PC-9 (cell line): ENCODE measurements around the gene PUS7. TPM values are rescaled to one million over a fixed set of nuclear protein-coding genes. Genes with fewer than 3 reads are reported as not detected.

ENCODE experiments used
- BruUV-seq: library from RNA; stranded (reverse); fragments of 400-500 nt; replicated peaks from 2 replicates; lab custom pipeline; 2021; lab: Mats Ljungman, UMichigan
- CTCF ChIA-PET: fragments of 300-600 bp; sonication (Branson Sonifier 250); formaldehyde crosslinking; loops from one replicate; lab custom pipeline; 2022; ENCODE audit warnings: antibody characterized with exemption; lab: Charles Lee
- POLR2A ChIA-PET: fragments of 300-600 bp; sonication (Branson Sonifier 250); formaldehyde crosslinking; loops from one replicate; lab custom pipeline; 2022; ENCODE audit warnings: antibody characterized with exemption; ENCODE audit not compliant: unreplicated experiment; lab: Charles Lee
- DNase-seq, 2 experiments: peaks; one replicate each; pipeline versions ENCODE4 v3.0.0 to v3.0.0-alpha.2; 2015 to 2022; ENCODE audit warnings: mixed read lengths in 1 of 2
- H2AFZ ChIP-seq: fragments of 200-600 bp; sonication (generic); 2 replicates; pipeline ENCODE4 v1.8.1; 2017; ENCODE audit warnings: antibody characterized with exemption
- H3F3A ChIP-seq: fragments of 200-600 bp; sonication (generic); 2 replicates; pipeline ENCODE4 v1.8.1; 2017; ENCODE audit warnings: antibody characterized with exemption, mild to moderate bottlenecking, low read depth; ENCODE audit not compliant: insufficient read depth
- H3K27ac ChIP-seq: fragments of 200-600 bp; sonication (generic); 2 replicates; pipeline ENCODE4 v1.6.1; 2016; ENCODE audit warnings: mixed run types
- H3K27me3 ChIP-seq: fragments of 200-600 bp; sonication (generic); 2 replicates; pipeline ENCODE4 v1.6.1; 2016; ENCODE audit warnings: low read depth, mixed run types; ENCODE audit not compliant: insufficient read depth
- H3K36me3 ChIP-seq: fragments of 200-600 bp; sonication (generic); 2 replicates; pipeline ENCODE4 v1.6.1; 2016; ENCODE audit warnings: low read depth, mixed run types
- H3K4me1 ChIP-seq: fragments of 200-600 bp; sonication (generic); replicated peaks from 2 replicates; pipeline ENCODE4 v1.6.1; 2016; ENCODE audit warnings: mixed run types; ENCODE audit not compliant: insufficient read depth
- H3K4me2 ChIP-seq: fragments of 200-600 bp; sonication (generic); 2 replicates; pipeline ENCODE4 v1.6.1; 2017; ENCODE audit warnings: mixed run types
- H3K4me3 ChIP-seq: fragments of 200-600 bp; sonication (generic); 2 replicates; pipeline ENCODE4 v1.6.1; 2016; ENCODE audit warnings: mixed run types
- H3K79me2 ChIP-seq: fragments of 200-600 bp; sonication (generic); 2 replicates; pipeline ENCODE4 v1.6.1; 2017; ENCODE audit warnings: low read depth, mixed run types
- H3K9me2 ChIP-seq: fragments of 200-600 bp; sonication (generic); 2 replicates; pipeline ENCODE4 v1.8.1; 2017; ENCODE audit warnings: mild to moderate bottlenecking; ENCODE audit not compliant: insufficient read depth
- H3K9me3 ChIP-seq: fragments of 200-600 bp; sonication (generic); 2 replicates; pipeline ENCODE4 v1.8.1; 2016; ENCODE audit warnings: low read depth; ENCODE audit not compliant: insufficient read depth
- H4K20me1 ChIP-seq: fragments of 200-600 bp; sonication (generic); 2 replicates; pipeline ENCODE4 v1.8.1; 2017; ENCODE audit not compliant: insufficient read depth
- EZH2 ChIP-seq: fragments of 200-600 bp; sonication (generic); IDR thresholded peaks from 2 replicates; pipeline ENCODE4 v1.8.0; 2017; ENCODE audit warnings: antibody characterized with exemption, low read depth
- intact Hi-C: fragments of 100-400 bp; cut with micrococcal nuclease; formaldehyde crosslinking; loops from one replicate; pipeline ENCODE4 v1.10.0; 2022; ENCODE audit not compliant: unreplicated experiment
- total RNA-seq: library from RNA; stranded (reverse); gene quantifications from 2 replicates; pipeline ENCODE4 v1.2.3, GENCODE V29; 2021
- TF ChIP-seq, protein P1 (sequence below): fragments of 200-600 bp; sonication (generic); conservative IDR thresholded peaks from 2 replicates; pipeline ENCODE4 v1.6.1; 2017; ENCODE audit warnings: mixed run types, antibody characterized with exemption, mild to moderate bottlenecking, moderate library complexity

Gene PUS7
- total RNA-seq, 1 experiment from 2014 or later = 25.0 TPM

GRCh38 chr7:105512926-105513526 lies 9.0 kb downstream of the PUS7 start:
- H3K27me3 ChIP-seq = no peaks in the 10 kb centered on the region
- H3K27ac ChIP-seq = no peak overlapping the region
- H3K9me2 ChIP-seq = no peaks in the 10 kb centered on the region
- DNase-seq = no peak
- peaks cover 65% of the 10 kb centered on the region for H3K79me2 ChIP-seq
- no peak for TF ChIP-seq EZH2
- H3K9me3 ChIP-seq = no peaks in the 10 kb centered on the region
- H4K20me1 ChIP-seq = peaks cover 12% of the 10 kb centered on the region
- H3F3A ChIP-seq = peaks cover 7% of the 10 kb centered on the region; the same call in 1 of the 2 replicates
- no TSS peak for BruUV-seq
- H3K4me3 ChIP-seq = no peak overlapping the region
- H2AFZ ChIP-seq = no peak overlapping the region
- ChIA-PET CTCF (no interaction called here), POLR2A (interaction anchor here (0.6 kb wide), 1 partner anchor 77 kb away, joined by 3 read pairs; no protein-coding TSS in a partner anchor)
- H3K4me2 ChIP-seq = no peak overlapping the region
- H3K4me1 ChIP-seq = no peaks in the 10 kb centered on the region
- no peaks in the 10 kb centered on the region for H3K36me3 ChIP-seq
- intact Hi-C loops = no loop called here

GRCh38 chr7:105512415-105512814 lies 9.7 kb downstream of the PUS7 start:
- Histone ChIP-seq H4K20me1 (peaks cover 10% of the 10 kb centered on the region), H3K9me2 (no peaks in the 10 kb centered on the region), H3K36me3 (no peaks in the 10 kb centered on the region), H3K27me3 (no peaks in the 10 kb centered on the region), H2AFZ (no peak overlapping the region), H3K9me3 (no peaks in the 10 kb centered on the region), H3K4me1 (no peaks in the 10 kb centered on the region), H3K4me3 (no peak overlapping the region), H3K27ac (no peak overlapping the region), H3F3A (peaks cover 7% of the 10 kb centered on the region; the same call in 1 of the 2 replicates), H3K79me2 (peaks cover 59% of the 10 kb centered on the region), H3K4me2 (no peak overlapping the region)
- TF ChIP-seq, protein P1, sequence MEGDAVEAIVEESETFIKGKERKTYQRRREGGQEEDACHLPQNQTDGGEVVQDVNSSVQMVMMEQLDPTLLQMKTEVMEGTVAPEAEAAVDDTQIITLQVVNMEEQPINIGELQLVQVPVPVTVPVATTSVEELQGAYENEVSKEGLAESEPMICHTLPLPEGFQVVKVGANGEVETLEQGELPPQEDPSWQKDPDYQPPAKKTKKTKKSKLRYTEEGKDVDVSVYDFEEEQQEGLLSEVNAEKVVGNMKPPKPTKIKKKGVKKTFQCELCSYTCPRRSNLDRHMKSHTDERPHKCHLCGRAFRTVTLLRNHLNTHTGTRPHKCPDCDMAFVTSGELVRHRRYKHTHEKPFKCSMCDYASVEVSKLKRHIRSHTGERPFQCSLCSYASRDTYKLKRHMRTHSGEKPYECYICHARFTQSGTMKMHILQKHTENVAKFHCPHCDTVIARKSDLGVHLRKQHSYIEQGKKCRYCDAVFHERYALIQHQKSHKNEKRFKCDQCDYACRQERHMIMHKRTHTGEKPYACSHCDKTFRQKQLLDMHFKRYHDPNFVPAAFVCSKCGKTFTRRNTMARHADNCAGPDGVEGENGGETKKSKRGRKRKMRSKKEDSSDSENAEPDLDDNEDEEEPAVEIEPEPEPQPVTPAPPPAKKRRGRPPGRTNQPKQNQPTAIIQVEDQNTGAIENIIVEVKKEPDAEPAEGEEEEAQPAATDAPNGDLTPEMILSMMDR = no peak
- no peak for TF ChIP-seq EZH2
- CTCF ChIA-PET = no interaction called here
- BruUV-seq = no TSS peak
- intact Hi-C loops = no loop called here
- POLR2A ChIA-PET = no interaction called here
- no peak for DNase-seq

- no peak for TF ChIP-seq EZH2
- TF ChIP-seq, protein P1 = no peak
- H3K27me3 ChIP-seq = no peaks in the 10 kb centered on the region
- H2AFZ ChIP-seq = no peak overlapping the region
- H3K4me2 ChIP-seq = no peak overlapping the region
- ChIA-PET POLR2A (no interaction called here), CTCF (no interaction called here)
- no peaks in the 10 kb centered on the region for H3K9me3 ChIP-seq
- intact Hi-C loops = no loop called here
- H3K79me2 ChIP-seq = no peaks in the 10 kb centered on the region
- peaks cover 1% of the 10 kb centered on the region for H4K20me1 ChIP-seq
- BruUV-seq = no TSS peak
- DNase-seq = no peak
- H3K4me1 ChIP-seq = no peaks in the 10 kb centered on the region
- H3K36me3 ChIP-seq = 0 out of 2 replicates have a peak, but pooled peaks cover 4% of the 10 kb centered on the region
- H3K27ac ChIP-seq = no peak overlapping the region
- peaks cover 4% of the 10 kb centered on the region; the same call in 1 of the 2 replicates for H3F3A ChIP-seq
- H3K4me3 ChIP-seq = no peak overlapping the region
- H3K9me2 ChIP-seq = no peaks in the 10 kb centered on the region
Observed at GRCh38 chr7:105502173-105502572, 19.9 kb downstream of the PUS7 start.
